HepG2 (cell line): Measurements from ENCODE around the gene TMTC2. TPM values are rescaled to one million over a fixed set of nuclear protein-coding genes. Genes with fewer than 3 reads are reported as not detected.

Experiments
- ATAC-seq: fragments of 200-7000 bp; cut with Tn5 transposase; 3 replicates; pipeline ENCODE4 v1.9.1; 2020; ENCODE audit warnings: mild to moderate bottlenecking, moderate library complexity
- BruUV-seq: library from RNA; stranded (reverse); fragments of 400-500 nt; replicated peaks from 2 replicates; lab custom pipeline; 2021; lab: Mats Ljungman, UMichigan
- CTCF ChIA-PET: fragments of 300-600 bp; formaldehyde crosslinking; extraction: SDS; loops from one replicate; lab custom pipeline; 2021; ENCODE audit warnings: low total read pairs, inconsistent platforms, low intra/inter-chr PET ratio; lab: Yijun Ruan, JAX
- POLR2A ChIA-PET: fragments of 350-600 bp; sonication (Branson Sonifier 250); formaldehyde crosslinking; loops from one replicate; lab custom pipeline; 2020; ENCODE audit warnings: antibody characterized with exemption, inconsistent platforms; lab: Yijun Ruan, JAX
- DNase-seq: peaks from one replicate; pipeline ENCODE4 v3.0.0-alpha.2; 2015; ENCODE audit warnings: low spot score
- FAIRE-seq: peaks from 3 replicates; lab custom pipeline; 2011; peaks lifted over from hg19 to GRCh38; lab: Jason Lieb, UNC
- H2AFZ ChIP-seq: one replicate; pipeline ENCODE4 v1.6.1; 2011; ENCODE audit warnings: low read length, inconsistent platforms
- H3K27ac ChIP-seq: fragments of 300-600 bp; 3 replicates; pipeline ENCODE4 v1.8.0; 2011; ENCODE audit warnings: mixed run types, mild to moderate bottlenecking, mixed read lengths, low read length, inconsistent platforms; ENCODE audit not compliant: insufficient read depth; ENCODE audit errors: extremely low read length
- H3K27me3 ChIP-seq, 2 experiments: fragments of 200-600 bp in 1 of 2; 2 replicates in 1 of 2; 3 replicates in 1 of 2; pipeline versions ENCODE4 v1.6.0 to v1.8.0; 2011; ENCODE audit warnings: low read length in 2 of 2, mild to moderate bottlenecking in 2 of 2, moderate library complexity in 2 of 2, inconsistent platforms in 1 of 2; ENCODE audit not compliant: insufficient read depth in 2 of 2, control insufficient read depth in 1 of 2
- H3K36me3 ChIP-seq, 2 experiments: fragments of 200-600 bp in 1 of 2; replicated peaks in 1 of 2; 2 replicates in 1 of 2; 3 replicates in 1 of 2; pipeline versions ENCODE4 v1.5.1 to v1.8.0; 2011; ENCODE audit warnings: low read length in 2 of 2, inconsistent platforms in 1 of 2; ENCODE audit not compliant: insufficient read depth in 2 of 2, control insufficient read depth in 1 of 2
- H3K4me1 ChIP-seq: 2 replicates; pipeline ENCODE4 v1.5.1; 2012; ENCODE audit warnings: low read length, inconsistent platforms; ENCODE audit not compliant: insufficient read depth
- H3K4me2 ChIP-seq: 2 replicates; pipeline ENCODE4 v1.6.0; 2011; ENCODE audit warnings: low read depth, low read length, inconsistent platforms
- H3K4me3 ChIP-seq, 3 experiments: fragments of 200-600 bp in 1 of 3; sonication (generic), shearing (Covaris generic) in 1 of 3; replicated peaks in 1 of 3; 2 replicates each; pipeline ENCODE4 v1.5.1; 2011 to 2016; ENCODE audit warnings: low read length in 3 of 3, inconsistent platforms in 2 of 3, low read depth in 2 of 3, mild to moderate bottlenecking in 2 of 3, control low read depth in 1 of 3, mixed read lengths in 1 of 3; ENCODE audit not compliant: insufficient read depth in 1 of 3
- H3K79me2 ChIP-seq: one replicate; pipeline ENCODE4 v1.6.1; 2011; ENCODE audit warnings: low read length, inconsistent platforms; ENCODE audit not compliant: insufficient read depth
- H3K9ac ChIP-seq: 2 replicates; pipeline ENCODE4 v1.6.0; 2011; ENCODE audit warnings: mild to moderate bottlenecking, low read depth, low read length, inconsistent platforms; ENCODE audit not compliant: insufficient read depth
- H3K9me3 ChIP-seq: 2 replicates; pipeline ENCODE4 v1.5.1; 2012; ENCODE audit warnings: mild to moderate bottlenecking, low read length
- H4K20me1 ChIP-seq: 2 replicates; pipeline ENCODE4 v1.6.0; 2011; ENCODE audit warnings: inconsistent platforms, mild to moderate bottlenecking, low read length, moderate library complexity; ENCODE audit not compliant: insufficient read depth
- ARNT ChIP-seq: fragments of 450-650 bp; IDR thresholded peaks from 2 replicates; pipeline ENCODE4 v1.6.1; 2017
- ATAD3A ChIP-seq: sonication (generic); formaldehyde crosslinking; IDR thresholded peaks from 2 replicates; pipeline ENCODE4 v1.4.0; 2020; ENCODE audit warnings: missing genetic modification reagents
- CTCF ChIP-seq: sonication (generic); formaldehyde crosslinking; IDR thresholded peaks from 2 replicates; pipeline ENCODE4 v1.5.0; 2020; ENCODE audit warnings: mild to moderate bottlenecking, missing genetic modification reagents, moderate library complexity
- E2F2 ChIP-seq: sonication (generic); formaldehyde crosslinking; IDR thresholded peaks from 2 replicates; pipeline ENCODE4 v1.4.0; 2020; ENCODE audit warnings: missing genetic modification reagents, borderline replicate concordance
- MAF1 ChIP-seq: sonication (generic); formaldehyde crosslinking; IDR thresholded peaks from 2 replicates; pipeline ENCODE4 v1.5.0; 2020; ENCODE audit warnings: missing genetic modification reagents, borderline replicate concordance
- MYC ChIP-seq: sonication (generic); formaldehyde crosslinking; IDR thresholded peaks from 2 replicates; pipeline ENCODE4 v1.9.0; 2021; ENCODE audit warnings: missing genetic modification reagents, borderline replicate concordance
- ONECUT2 ChIP-seq: sonication (generic); formaldehyde crosslinking; IDR thresholded peaks from 2 replicates; pipeline ENCODE4 v1.4.0; 2020; ENCODE audit warnings: missing genetic modification reagents
- REST ChIP-seq, 2 experiments: IDR thresholded peaks; 2 replicates each; pipeline ENCODE4 v1.6.1; 2011 to 2012; ENCODE audit warnings: low read length in 2 of 2, borderline replicate concordance in 1 of 2, low read depth in 1 of 2, mild to moderate bottlenecking in 1 of 2, moderate library complexity in 1 of 2
- SNAPC2 ChIP-seq: sonication (generic); formaldehyde crosslinking; IDR thresholded peaks from 2 replicates; pipeline ENCODE4 v1.8.1; 2022; ENCODE audit warnings: mild to moderate bottlenecking, missing genetic modification reagents
- ZBTB42 ChIP-seq: sonication (generic); formaldehyde crosslinking; IDR thresholded peaks from 2 replicates; pipeline ENCODE4 v1.5.0; 2020; ENCODE audit warnings: mild to moderate bottlenecking, missing genetic modification reagents
- ZFP36L2 ChIP-seq: sonication (generic); formaldehyde crosslinking; IDR thresholded peaks from 2 replicates; pipeline ENCODE4 v1.4.0; 2020; ENCODE audit warnings: missing genetic modification reagents
- ZNF33A ChIP-seq: sonication (generic); formaldehyde crosslinking; IDR thresholded peaks from 2 replicates; pipeline ENCODE4 v1.5.1; 2020; ENCODE audit warnings: missing genetic modification reagents, mild to moderate bottlenecking, moderate library complexity, borderline replicate concordance
- ZNF550 ChIP-seq: sonication (generic); formaldehyde crosslinking; IDR thresholded peaks from 2 replicates; pipeline ENCODE4 v1.4.0; 2020; ENCODE audit warnings: mild to moderate bottlenecking, missing genetic modification reagents, borderline replicate concordance
- ZNF563 ChIP-seq: sonication (generic); formaldehyde crosslinking; IDR thresholded peaks from 2 replicates; pipeline ENCODE4 v1.8.0; 2022; ENCODE audit warnings: mild to moderate bottlenecking, moderate library complexity, missing genetic modification reagents
- WGBS: methylation state at CpG from one replicate; pipeline ENCODE4 v1.1.6; 2017; ENCODE audit warnings: low lambda C conversion rate; 5-methylcytosine and 5-hydroxymethylcytosine counted together
- in situ Hi-C: cut with HindIII; loops from 2 replicates; pipeline ENCODE4 v1.10.0; 2017; ENCODE audit warnings: low pct_unique_long_range_greater_than_20kb; ENCODE audit not compliant: extremely low pct_ligation_motif_present
- intact Hi-C: fragments of 100-400 bp; cut with micrococcal nuclease; formaldehyde crosslinking; loops from one replicate; pipeline ENCODE4 v1.10.0; 2022; ENCODE audit not compliant: unreplicated experiment
- polyA plus RNA-seq, 8 experiments: library from polyadenylated mRNA; depleted of rRNA in 3 of 8; stranded (reverse) in 7 of 8; unstranded in 1 of 8; fragments of >200 nt; fragmentation: Illumina TruSeq in 4 of 8; extraction: Trizol in 4 of 8; gene quantifications; 2 replicates each; pipeline versions ENCODE4 v1.2.1 to v1.2.3, GENCODE V29; 2011 to 2016; ENCODE audit warnings: low read depth in 4 of 8, missing spikeins in 1 of 8, mixed read lengths in 1 of 8; ENCODE audit not compliant: insufficient read depth in 1 of 8
- total RNA-seq, 5 experiments: library from RNA; depleted of rRNA; stranded (reverse); fragments of >200 nt; fragmentation: Illumina TruSeq; extraction: Trizol; gene quantifications; 2 replicates each; pipeline ENCODE4 v1.2.3, GENCODE V29; 2016; ENCODE audit warnings: low read depth in 1 of 5

TMTC2 gene
- total and polyA plus RNA-seq, 2 of the 13 experiments (the other 11 are each of a cell fraction or from before 2014, with no cell fraction given) = 0.55 to 0.63 TPM

GRCh38 chr12:82651489-82651888 lies 35.2 kb upstream of the TMTC2 start (continued):
- no peak for TF ChIP-seq REST (IDR thresholded peaks at IDR 0.05; ENCODE audit: borderline replicate concordance in 1 of 2, low read depth in 1 of 2, low read length in 2 of 2)
- TF ChIP-seq ONECUT2 (CRISPR knock-in tag) = no peak
- TF ChIP-seq MYC = no peak

- FAIRE-seq (no peak), DNase-seq (no peak), ATAC-seq (no peak)
- no TSS peak for BruUV-seq
- no peaks in the 10 kb centered on the region for H3K27me3 ChIP-seq
- no peaks in the 10 kb centered on the region for H4K20me1 ChIP-seq
- H3K4me1 ChIP-seq = no peaks in the 10 kb centered on the region
- ChIA-PET CTCF (no interaction called here), POLR2A (no interaction called here)
- no peak overlapping the region for H3K9ac ChIP-seq
- in situ Hi-C loops (no loop called here), intact Hi-C loops (no loop called here)
- no peaks in the 10 kb centered on the region for H3K9me3 ChIP-seq
- H3K36me3 ChIP-seq = no peaks in the 10 kb centered on the region
- no peak overlapping the region for H3K4me2 ChIP-seq
- H3K79me2 ChIP-seq = no peaks in the 10 kb centered on the region
- no peak overlapping the region for H2AFZ ChIP-seq
- TF ChIP-seq E2F2 (CRISPR knock-in tag) = no peak
- TF ChIP-seq ATAD3A = no peak
- TF ChIP-seq ZFP36L2 (CRISPR knock-in tag) = no peak
- TF ChIP-seq ARNT = no peak
- no peak for TF ChIP-seq ZNF550 (CRISPR knock-in tag)
- TF ChIP-seq ZNF33A = no peak
- TF ChIP-seq CTCF = no peak
- TF ChIP-seq ZNF563 (CRISPR knock-in tag) = no peak
- TF ChIP-seq ZBTB42 (CRISPR knock-in tag) = no peak
- no peak for TF ChIP-seq MAF1 (CRISPR knock-in tag)
- no peak for TF ChIP-seq SNAPC2 (CRISPR knock-in tag)
- H3K4me3 ChIP-seq = no peak overlapping the region
- WGBS = 32% methylated on average over 1 of the region's 1 CpG
- H3K27ac ChIP-seq = no peak overlapping the region
Observed at GRCh38 chr12:82652071-82652470, 34.6 kb upstream of the TMTC2 start.
